GM18951 (cell line): ENCODE results near the gene POMT1.
"Not testable (repeated sequence)": the region's sequence is repeated elsewhere in the genome, so short reads cannot be mapped to it uniquely, and the experiment has no call there.

ENCODE experiments used
- POLR2A ChIP-seq: IDR thresholded peaks from 4 replicates; pipeline ENCODE4 v1.6.1; 2011; ENCODE audit warnings: mild to moderate bottlenecking; ENCODE audit not compliant: insufficient read length, insufficient read depth; ENCODE audit errors: extremely low read depth
- in situ Hi-C: fragments of 300-500 bp; cut with MboI; formaldehyde crosslinking; loops from one replicate; pipeline ENCODE4 v1.12.0; 2022; ENCODE audit warnings: low sequenced_read_pairs, mixed read lengths, inconsistent platforms; ENCODE audit not compliant: unreplicated experiment

The POMT1 gene

DNA sequence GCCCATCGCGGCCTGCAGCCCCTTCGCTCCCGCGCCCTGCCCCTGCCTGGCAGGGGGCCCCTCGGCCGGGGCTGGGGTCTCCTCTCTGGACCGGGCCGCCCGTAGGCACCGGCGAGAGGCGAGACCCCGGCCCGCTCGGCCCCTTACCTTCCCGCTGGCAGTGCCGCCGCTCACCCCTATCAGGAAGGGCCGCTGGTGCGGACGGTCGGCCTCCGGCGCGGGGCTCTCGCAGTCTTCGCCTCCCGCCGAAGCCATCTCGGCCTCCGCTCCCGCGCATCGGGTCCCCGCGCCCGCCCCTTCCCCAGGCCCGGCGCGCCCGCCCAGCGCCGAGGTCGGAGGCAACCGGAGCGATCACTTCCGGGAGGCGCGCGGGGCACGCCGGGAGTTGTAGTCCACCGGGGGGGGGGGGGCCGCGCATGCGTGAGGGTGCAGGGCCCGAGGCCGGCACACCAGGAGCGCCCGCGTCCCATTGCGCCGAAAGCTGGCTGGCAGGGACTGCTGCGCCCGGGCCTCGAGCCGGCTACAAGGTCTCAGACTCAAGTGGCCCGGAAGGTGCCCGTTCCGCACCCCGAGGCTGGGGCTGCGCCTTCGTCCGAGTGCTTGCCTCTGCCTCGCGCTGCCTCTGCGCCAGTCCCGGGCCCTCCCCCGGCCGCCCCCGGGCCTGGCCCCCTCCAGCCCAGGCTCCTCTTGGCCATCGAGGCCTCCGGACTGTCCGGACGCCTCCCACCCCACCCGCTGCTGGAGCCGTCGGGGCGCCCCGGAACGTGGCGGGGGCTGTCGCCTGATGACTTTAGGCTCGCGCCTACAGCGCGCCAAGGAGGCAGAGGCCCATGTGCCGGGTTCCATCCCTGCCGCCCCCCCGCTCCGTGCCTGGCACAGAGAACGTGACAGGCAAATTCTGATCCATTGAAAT lies 28.5 kb downstream of the POMT1 start, which contains the start of gene UCK1:
Gene UCK1, minus strand, starts transcription at position 344 of the 913 bp plus-strand sequence. Its CDS starts 89 bp downstream, at position 255.
- TF ChIP-seq POLR2A = peak; percentile 72
- in situ Hi-C loops = no loop called here

GRCh38 chr9:131534721-131535237 lies 32.1 kb downstream of the POMT1 start:
- in situ Hi-C loops = no loop called here
- TF ChIP-seq POLR2A = no peak

DNA sequence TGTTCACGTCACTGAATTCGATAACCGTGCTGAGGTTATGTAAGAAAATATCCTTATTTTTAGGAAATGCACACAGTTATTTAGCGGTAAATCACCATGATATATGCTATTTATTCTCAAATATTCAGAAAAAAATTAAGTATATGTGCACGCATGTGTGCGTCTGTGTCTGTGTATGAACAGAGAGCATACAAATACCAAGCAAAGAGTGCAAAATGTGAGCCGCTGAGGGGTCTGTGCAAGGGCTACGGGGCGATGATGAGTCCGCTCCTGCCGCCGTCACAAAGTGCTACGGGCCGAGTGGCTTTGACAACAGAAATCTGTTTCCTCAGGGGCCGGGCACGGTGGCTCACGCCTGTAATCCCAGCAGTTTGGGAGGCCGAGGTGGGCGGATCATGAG lies 35.2 kb downstream of the POMT1 start:
- TF ChIP-seq POLR2A = no peak
- in situ Hi-C loops = no loop called here

DNA sequence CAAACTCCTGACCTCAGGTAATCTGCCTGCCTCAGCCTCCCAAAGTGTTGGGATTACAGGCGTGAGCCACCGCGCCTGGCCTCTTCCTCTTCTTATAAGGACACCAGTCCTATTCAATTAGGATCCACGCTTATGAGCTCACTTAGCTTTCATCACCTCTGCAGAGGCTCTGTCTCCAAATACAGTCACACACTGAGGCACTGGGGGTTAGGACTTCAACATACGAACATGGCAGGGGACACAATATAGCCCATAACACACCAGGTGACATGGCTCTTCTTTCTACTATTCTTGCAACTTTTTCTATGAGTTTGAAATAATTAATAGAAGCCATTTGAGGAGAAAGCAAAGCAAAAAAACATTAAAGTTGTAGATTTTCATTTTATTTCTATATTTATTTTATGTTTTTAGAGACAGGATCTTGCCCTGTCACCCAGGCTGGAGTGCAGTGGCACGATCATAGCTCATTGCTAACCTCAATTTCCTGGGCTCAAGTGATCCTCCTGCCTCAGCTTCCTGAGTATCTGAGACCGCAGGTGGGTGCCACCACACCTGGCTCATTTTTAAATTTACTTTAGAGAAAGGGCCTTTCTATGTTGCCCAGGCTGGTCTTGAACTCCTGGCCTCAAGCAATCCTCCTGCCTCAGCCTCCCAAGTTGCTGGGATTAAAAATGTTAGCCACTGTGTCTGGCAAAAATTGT lies 36.7 kb downstream of the POMT1 start:
- in situ Hi-C loops = no loop called here
- no peak for TF ChIP-seq POLR2A

GRCh38 chr9:131543141-131543540 lies 40.4 kb downstream of the POMT1 start:
- TF ChIP-seq POLR2A = no peak
- in situ Hi-C loops = no loop called here

GRCh38 chr9:131545003-131545785 lies 42.5 kb downstream of the POMT1 start, which contains the start of gene PRRT1B:
Gene PRRT1B, plus strand, starts transcription at chr9:131545523. Its CDS starts 93 bp downstream, at chr9:131545616.
- TF ChIP-seq POLR2A = no peak
- in situ Hi-C loops = no loop called here

DNA sequence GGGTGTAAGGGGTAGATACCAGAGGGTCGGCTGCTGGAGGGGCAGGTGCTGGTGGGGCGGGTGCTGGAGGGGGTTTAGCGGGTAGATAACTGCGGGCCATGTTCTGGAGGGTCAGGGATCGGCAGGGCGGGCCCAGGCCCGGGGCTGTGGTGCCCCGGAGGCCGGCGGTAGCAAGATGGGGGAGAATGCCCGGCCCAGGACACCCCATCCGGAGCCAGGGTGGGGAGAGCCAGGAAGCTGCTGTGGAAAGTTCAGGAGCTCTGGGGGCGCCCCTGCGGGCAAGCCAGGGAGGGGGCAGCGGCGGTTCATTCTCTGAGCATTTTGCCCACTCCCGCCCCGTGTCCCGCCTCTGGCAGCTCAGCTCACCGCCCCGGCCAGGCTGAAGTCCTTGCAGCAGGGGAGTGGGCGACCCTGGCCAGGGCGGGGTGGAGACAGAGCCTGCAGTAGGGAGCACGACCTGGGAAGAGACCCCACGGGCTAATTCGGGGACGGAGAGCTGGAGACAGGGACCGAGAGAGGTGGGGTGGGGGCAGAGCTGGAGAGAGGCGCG lies 43.1 kb downstream of the POMT1 start:
- in situ Hi-C loops = no loop called here
- no peak for TF ChIP-seq POLR2A

DNA sequence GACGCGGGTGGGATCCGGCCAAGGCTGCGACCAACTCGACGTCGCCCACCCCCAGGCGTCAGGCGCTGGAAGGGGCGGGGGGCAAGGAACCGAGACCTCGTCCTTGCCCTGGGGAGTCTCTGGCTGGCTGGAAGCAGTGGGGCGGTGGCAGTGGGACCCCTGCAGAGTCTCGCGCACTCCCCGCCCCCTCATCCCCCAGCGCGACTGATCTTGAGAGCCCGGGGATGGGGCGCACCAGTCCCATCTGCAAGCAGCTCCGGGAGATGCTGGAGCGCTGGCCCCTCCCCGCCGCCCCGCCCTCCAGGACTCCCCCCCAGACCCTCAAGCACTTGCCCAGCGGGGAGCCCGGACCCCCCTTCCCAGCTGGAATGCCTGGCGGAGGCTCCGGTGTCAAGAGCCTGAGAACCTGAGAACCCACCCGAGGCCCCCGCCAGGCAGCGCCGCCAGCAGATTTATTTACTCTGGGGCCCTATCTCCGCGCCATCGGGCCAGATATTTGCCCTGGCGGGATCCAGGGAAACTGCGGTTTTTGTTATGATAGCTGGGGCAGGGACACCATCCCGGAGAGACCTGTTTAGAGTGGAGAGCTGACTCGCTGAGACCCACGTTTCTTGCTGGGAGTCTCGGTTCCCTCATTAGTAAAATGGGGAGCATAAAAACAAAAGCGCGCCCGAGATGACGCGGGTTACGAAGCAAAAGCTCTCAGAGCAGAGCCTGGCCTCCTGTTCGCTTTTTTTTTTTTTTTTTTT lies 43.8 kb downstream of the POMT1 start:
- in situ Hi-C loops = no loop called here
- TF ChIP-seq POLR2A = no peak

- in situ Hi-C loops = not testable (repeated sequence)
These were observed 46.5 kb downstream of the POMT1 start for GRCh38 chr9:131549186-131549585.

GRCh38 chr9:131550465-131550864 lies 47.7 kb downstream of the POMT1 start:
- in situ Hi-C loops = not testable (repeated sequence)

- TF ChIP-seq POLR2A = no peak
- in situ Hi-C loops = no loop called here
These were observed 49.3 kb downstream of the POMT1 start for GRCh38 chr9:131552030-131552429.
